Inflammatory macrophage treated with lipopolysaccharide for 4 hours (primary cell): Measurements from ENCODE around the gene ZXDB.
A peak's percentile ranks its signal among the peaks of the same experiment; 100 is the strongest.
"Not testable (repeated sequence)": the region's sequence is repeated elsewhere in the genome, so short reads cannot be mapped to it uniquely, and the experiment has no call there.

ENCODE experiments used
- DNase-seq: peaks from one replicate; pipeline ENCODE4 v3.0.0-alpha.2; 2020

The ZXDB gene

GRCh38 chrX:57591284-57592159, at the start of gene ZXDB:
TSS of gene ZXDB (plus strand) at chrX:57592011. CDS start at chrX:57592049, 38 bp downstream.
- DNase-seq: not testable (repeated sequence)

- DNase-seq: no peak
Measured at GRCh38 chrX:57565198-57565597, 26.6 kb upstream of the ZXDB start.

- DNase-seq: peak; percentile 8
Measured at GRCh38 chrX:57573754-57574153, 18.1 kb upstream of the ZXDB start.

- DNase-seq: not testable (repeated sequence)
Measured at GRCh38 chrX:57582948-57583347, 8.9 kb upstream of the ZXDB start.

- DNase-seq: no peak
Measured at GRCh38 chrX:57583477-57583876, 8.3 kb upstream of the ZXDB start.

GRCh38 chrX:57586360-57586759, 5.5 kb upstream of the ZXDB start:
- DNase-seq: no peak

GRCh38 chrX:57587062-57587461, 4.7 kb upstream of the ZXDB start:
- no peak for DNase-seq

- no peak for DNase-seq
Measured at GRCh38 chrX:57587607-57588006, 4.2 kb upstream of the ZXDB start.

GRCh38 chrX:57592160-57592893, 516 bp downstream of the ZXDB start:
- DNase-seq: peak; percentile 18

- DNase-seq: not testable (repeated sequence)
Measured at GRCh38 chrX:57592894-57593215, 1.0 kb downstream of the ZXDB start.

- peak; percentile 22 for DNase-seq
Measured at GRCh38 chrX:57595381-57595811, 3.6 kb downstream of the ZXDB start.

GRCh38 chrX:57596109-57596508, 4.3 kb downstream of the ZXDB start:
- DNase-seq: peak; percentile 22

- DNase-seq: no peak
Measured at GRCh38 chrX:57596516-57596915, 4.7 kb downstream of the ZXDB start.

GRCh38 chrX:57607295-57608187, 15.7 kb downstream of the ZXDB start:
- DNase-seq: no peak

- DNase-seq: not testable (repeated sequence)
Measured at GRCh38 chrX:57613351-57613750, 21.5 kb downstream of the ZXDB start.

GRCh38 chrX:57629438-57629837, 37.6 kb downstream of the ZXDB start:
- not testable (repeated sequence) for DNase-seq

GRCh38 chrX:57640674-57641016, 48.8 kb downstream of the ZXDB start:
- DNase-seq: no peak

GRCh38 chrX:57641338-57641737, 49.5 kb downstream of the ZXDB start:
- DNase-seq: no peak

GRCh38 chrX:57643698-57644097, 51.9 kb downstream of the ZXDB start:
- no peak for DNase-seq

GRCh38 chrX:57647020-57647419, 55.2 kb downstream of the ZXDB start:
- no peak for DNase-seq
